AG04450 (cell line): ENCODE measurements around the gene TMBIM6. TPM values are rescaled to one million over a fixed set of nuclear protein-coding genes. Genes with fewer than 3 reads are reported as not detected.
"Not testable (repeated sequence)": the region's sequence is repeated elsewhere in the genome, so short reads cannot be mapped to it uniquely, and the experiment has no call there.

Source experiments
- CTCF ChIA-PET: fragments of 300-600, 350-600 bp; formaldehyde crosslinking; extraction: SDS; loops from one replicate; lab custom pipeline; 2022; ENCODE audit warnings: antibody characterized with exemption, inconsistent platforms; lab: Charles Lee
- POLR2A ChIA-PET: fragments of 350-600 bp; formaldehyde crosslinking; extraction: SDS; loops from one replicate; lab custom pipeline; 2021; ENCODE audit warnings: antibody characterized with exemption, inconsistent platforms; lab: Yijun Ruan, JAX
- DNase-seq: peaks from one replicate; pipeline ENCODE4 v3.0.0-alpha.2; 2011; ENCODE audit warnings: low read depth, low spot score
- H3K27ac ChIP-seq: one replicate; pipeline ENCODE4 v1.5.1; 2012; ENCODE audit warnings: low read depth, low read length, control low read depth
- H3K27me3 ChIP-seq: one replicate; pipeline ENCODE4 v1.6.0; 2012; ENCODE audit warnings: low read length; ENCODE audit not compliant: control insufficient read depth, insufficient read depth
- H3K4me3 ChIP-seq: 2 replicates; pipeline ENCODE4 v1.5.1; 2011; ENCODE audit warnings: mild to moderate bottlenecking, low read depth, low read length, control low read depth
- H3K9me3 ChIP-seq: 2 replicates; pipeline ENCODE4 v1.5.1; 2012; ENCODE audit warnings: low read length; ENCODE audit not compliant: control insufficient read depth, insufficient read depth
- polyA plus RNA-seq: library from polyadenylated mRNA; depleted of rRNA; stranded (reverse); fragments of >200 nt; gene quantifications from 2 replicates; pipeline ENCODE4 v1.2.3, GENCODE V29; 2011
- TF ChIP-seq, protein P1 (sequence below): IDR thresholded peaks from 2 replicates; pipeline ENCODE4 v1.5.1; 2011; ENCODE audit warnings: low read depth, low read length, control low read depth, inconsistent platforms

TMBIM6 gene
- polyA plus RNA-seq, 1 experiment = 906 TPM

DNA sequence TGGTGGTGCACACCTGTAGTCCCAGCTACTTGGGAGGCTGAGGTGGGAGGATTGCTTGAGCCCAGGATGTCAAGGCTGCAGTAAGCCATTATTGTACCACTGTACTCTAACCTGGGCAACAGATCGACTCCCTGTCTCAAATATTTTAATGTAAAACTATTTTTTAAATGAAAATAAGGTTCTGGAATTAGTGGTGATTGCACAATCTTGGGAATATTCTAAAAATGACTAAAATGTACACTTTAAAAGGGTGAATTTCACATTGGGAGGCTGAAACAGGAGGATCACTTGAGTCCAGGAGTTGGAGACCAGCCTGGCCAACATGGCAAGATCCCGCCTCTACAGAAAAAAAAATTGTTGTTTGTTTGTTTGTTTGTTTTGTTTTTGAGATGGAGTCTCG, 12.9 kb upstream of the TMBIM6 start:
- Histone ChIP-seq H3K27ac (no peak overlapping the region), H3K4me3 (no peak overlapping the region), H3K27me3 (peaks cover 16% of the 10 kb centered on the region), H3K9me3 (no peaks in the 10 kb centered on the region)
- ChIA-PET POLR2A (no interaction called here), CTCF (interaction anchor here (2.5 kb wide), 1 partner anchor 12 kb away, joined by 10 read pairs; the partner anchor contains the start of gene TMBIM6)
- TF ChIP-seq, protein P1, sequence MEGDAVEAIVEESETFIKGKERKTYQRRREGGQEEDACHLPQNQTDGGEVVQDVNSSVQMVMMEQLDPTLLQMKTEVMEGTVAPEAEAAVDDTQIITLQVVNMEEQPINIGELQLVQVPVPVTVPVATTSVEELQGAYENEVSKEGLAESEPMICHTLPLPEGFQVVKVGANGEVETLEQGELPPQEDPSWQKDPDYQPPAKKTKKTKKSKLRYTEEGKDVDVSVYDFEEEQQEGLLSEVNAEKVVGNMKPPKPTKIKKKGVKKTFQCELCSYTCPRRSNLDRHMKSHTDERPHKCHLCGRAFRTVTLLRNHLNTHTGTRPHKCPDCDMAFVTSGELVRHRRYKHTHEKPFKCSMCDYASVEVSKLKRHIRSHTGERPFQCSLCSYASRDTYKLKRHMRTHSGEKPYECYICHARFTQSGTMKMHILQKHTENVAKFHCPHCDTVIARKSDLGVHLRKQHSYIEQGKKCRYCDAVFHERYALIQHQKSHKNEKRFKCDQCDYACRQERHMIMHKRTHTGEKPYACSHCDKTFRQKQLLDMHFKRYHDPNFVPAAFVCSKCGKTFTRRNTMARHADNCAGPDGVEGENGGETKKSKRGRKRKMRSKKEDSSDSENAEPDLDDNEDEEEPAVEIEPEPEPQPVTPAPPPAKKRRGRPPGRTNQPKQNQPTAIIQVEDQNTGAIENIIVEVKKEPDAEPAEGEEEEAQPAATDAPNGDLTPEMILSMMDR = no peak
- no peak for DNase-seq

DNA sequence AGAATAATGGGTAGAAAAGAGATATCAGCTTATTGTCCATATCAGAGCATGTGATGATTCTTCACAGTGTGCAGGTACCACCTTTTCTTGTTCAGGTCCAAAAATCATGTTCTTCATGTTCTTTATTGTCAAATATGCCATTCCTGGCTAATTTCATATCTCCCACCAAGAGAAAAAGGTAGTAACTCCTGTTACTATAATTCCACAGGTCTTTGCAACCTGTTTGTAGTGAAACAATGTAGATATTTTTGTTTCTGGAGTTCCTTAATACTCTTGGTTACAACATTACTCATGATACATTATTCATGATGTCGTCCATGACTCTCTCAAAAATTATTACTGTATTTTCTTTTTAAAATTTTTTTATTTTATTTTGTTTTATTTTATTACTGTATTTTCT, 11.3 kb upstream of the TMBIM6 start:
- TF ChIP-seq, protein P1 = no peak
- Histone ChIP-seq H3K4me3 (no peak overlapping the region), H3K27me3 (peaks cover 21% of the 10 kb centered on the region), H3K9me3 (no peaks in the 10 kb centered on the region), H3K27ac (no peak overlapping the region)
- CTCF ChIA-PET = interaction anchor here (2.5 kb wide), 1 partner anchor 11 kb away, joined by 10 read pairs; the partner anchor contains the start of gene TMBIM6
- DNase-seq = no peak
- POLR2A ChIA-PET = no interaction called here

DNA sequence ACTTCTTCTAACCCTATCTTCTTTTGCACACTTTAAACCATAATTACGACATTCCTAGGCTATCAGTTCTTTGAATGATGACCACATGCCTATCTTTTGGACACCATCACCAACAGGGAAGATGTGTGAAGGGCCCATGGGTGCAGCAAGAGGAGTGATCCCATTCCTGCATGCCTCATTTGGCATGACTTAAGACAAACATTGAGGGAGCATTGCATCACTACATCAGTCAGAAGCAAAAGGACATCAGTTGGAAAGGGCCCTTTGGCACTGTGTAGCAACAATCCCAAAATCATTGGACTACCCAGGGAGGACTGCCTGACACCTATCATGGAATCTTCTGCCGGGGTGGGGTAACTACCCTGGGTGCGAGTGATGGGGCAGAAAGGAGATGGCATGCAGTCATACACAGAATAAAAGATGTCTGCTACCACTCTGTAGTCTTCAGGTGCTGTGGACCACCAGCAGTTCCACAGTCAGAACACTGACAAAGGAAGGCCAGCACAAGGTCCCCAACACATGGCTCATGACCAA, 10.7 kb upstream of the TMBIM6 start:
- no peak overlapping the region for H3K27ac ChIP-seq
- no peak for DNase-seq
- ChIA-PET CTCF (interaction anchor here (2.5 kb wide), 1 partner anchor 10 kb away, joined by 10 read pairs; the partner anchor contains the start of gene TMBIM6), POLR2A (no interaction called here)
- TF ChIP-seq, protein P1 = no peak
- H3K27me3 ChIP-seq = peaks cover 17% of the 10 kb centered on the region
- H3K4me3 ChIP-seq = no peak overlapping the region
- no peaks in the 10 kb centered on the region for H3K9me3 ChIP-seq

- TF ChIP-seq, protein P1 = no peak
- peaks cover 15% of the 10 kb centered on the region for H3K27me3 ChIP-seq
- H3K27ac ChIP-seq = no peak overlapping the region
- ChIA-PET POLR2A (interaction anchor here (0.7 kb wide), 1 partner anchor 96 kb away, joined by 7 read pairs; no protein-coding TSS in a partner anchor), CTCF (interaction anchor here (0.8 kb wide), 1 partner anchor 31 kb away, joined by 3 read pairs; no protein-coding TSS in a partner anchor)
- no peak for DNase-seq
- H3K9me3 ChIP-seq = no peaks in the 10 kb centered on the region
- H3K4me3 ChIP-seq = no peak overlapping the region
Observed at GRCh38 chr12:49733219-49734017, 7.9 kb upstream of the TMBIM6 start.

- POLR2A ChIA-PET, CTCF ChIA-PET: not testable (repeated sequence)
Observed at GRCh38 chr12:49734900-49735299, 6.5 kb upstream of the TMBIM6 start.

GRCh38 chr12:49738721-49739120, 2.6 kb upstream of the TMBIM6 start:
- H3K9me3 ChIP-seq, H3K27ac ChIP-seq, H3K27me3 ChIP-seq, POLR2A ChIA-PET, H3K4me3 ChIP-seq, DNase-seq: not testable (repeated sequence)
- CTCF ChIA-PET = interaction anchor here (1.1 kb wide), 1 partner anchor 31 kb away, joined by 3 read pairs; no protein-coding TSS in a partner anchor

More at GRCh38 chr12:49734900-49735299, 6.5 kb upstream of the TMBIM6 start:
- H3K27me3 ChIP-seq = peaks cover 15% of the 10 kb centered on the region
- DNase-seq, H3K27ac ChIP-seq, H3K4me3 ChIP-seq, H3K9me3 ChIP-seq: not testable (repeated sequence)

GRCh38 chr12:49740277-49740676, 1.1 kb upstream of the TMBIM6 start:
- H3K27me3 ChIP-seq, DNase-seq, H3K4me3 ChIP-seq, H3K27ac ChIP-seq, H3K9me3 ChIP-seq: not testable (repeated sequence)
- POLR2A ChIA-PET = interaction anchor here (1.7 kb wide), 1 partner anchor 25 kb away, joined by 5 read pairs; no protein-coding TSS in a partner anchor
- CTCF ChIA-PET = interaction anchor here (0.5 to 2.3 kb wide), 18 partner anchors 8 to 345 kb away, joined by 3 to 22 read pairs (median 7); partner anchors contain the start of gene PRPF40B
